MCF 10A (cell line): ENCODE measurements around the gene MPZL3. TPM values are rescaled to one million over a fixed set of nuclear protein-coding genes. Genes with fewer than 3 reads are reported as not detected.

ENCODE experiments used
- BruUV-seq: library from RNA; stranded (reverse); fragments of 400-500 nt; replicated peaks from 2 replicates; lab custom pipeline; 2021; lab: Mats Ljungman, UMichigan
- CTCF ChIA-PET: fragments of 300-600 bp; sonication (Branson Sonifier 250); formaldehyde crosslinking; extraction: SDS; loops from one replicate; lab custom pipeline; 2021; ENCODE audit warnings: antibody characterized with exemption, inconsistent platforms; lab: Yijun Ruan, JAX
- POLR2A ChIA-PET: fragments of 300-600, 350-650 bp; sonication (Branson Sonifier 250); formaldehyde crosslinking; extraction: SDS; loops from one replicate; lab custom pipeline; 2020; ENCODE audit warnings: antibody characterized with exemption, inconsistent platforms; lab: Yijun Ruan, JAX
- DNase-seq: peaks from one replicate; pipeline ENCODE4 v3.0.0-alpha.2; 2018; ENCODE audit not compliant: unreplicated experiment
- H3K27ac Mint-ChIP-seq: one replicate; pipeline ENCODE4 v1.8.0; 2022; ENCODE audit warnings: mild to moderate bottlenecking, low read depth, mixed read lengths; ENCODE audit not compliant: unreplicated experiment
- H3K27me3 Mint-ChIP-seq: one replicate; pipeline ENCODE4 v1.8.0; 2022; ENCODE audit warnings: mixed read lengths; ENCODE audit not compliant: insufficient read depth, unreplicated experiment
- H3K36me3 Mint-ChIP-seq: one replicate; pipeline ENCODE4 v1.8.0; 2022; ENCODE audit warnings: mild to moderate bottlenecking, moderate library complexity, mixed read lengths; ENCODE audit not compliant: insufficient read depth, unreplicated experiment
- H3K4me1 Mint-ChIP-seq: one replicate; pipeline ENCODE4 v1.8.0; 2022; ENCODE audit warnings: mixed read lengths; ENCODE audit not compliant: insufficient read depth, unreplicated experiment
- H3K4me3 Mint-ChIP-seq: one replicate; pipeline ENCODE4 v1.8.0; 2022; ENCODE audit warnings: mild to moderate bottlenecking, moderate library complexity, mixed read lengths; ENCODE audit not compliant: unreplicated experiment
- H3K9me3 Mint-ChIP-seq: one replicate; pipeline ENCODE4 v1.8.0; 2022; ENCODE audit warnings: mixed read lengths; ENCODE audit not compliant: unreplicated experiment
- CTCF ChIP-seq: fragments of 200-600 bp; IDR thresholded peaks from one replicate; pipeline ENCODE4 v1.8.0; 2022; ENCODE audit warnings: antibody characterized with exemption, mild to moderate bottlenecking; ENCODE audit not compliant: unreplicated experiment
- intact Hi-C: fragments of 100-400 bp; cut with micrococcal nuclease; formaldehyde crosslinking; loops from 2 replicates; pipeline ENCODE4 v1.14.1; 2022
- total RNA-seq: library from RNA; stranded (reverse); gene quantifications from 2 replicates; pipeline ENCODE4 v1.2.3, GENCODE V29; 2022

MPZL3 gene
- total RNA-seq, 1 experiment from 2014 or later, result 11.9 TPM

GRCh38 chr11:118176778-118177134 is 75.4 kb downstream of the MPZL3 start:
- Mint-ChIP-seq H3K4me3 (no peak overlapping the region), H3K27me3 (no peaks in the 10 kb centered on the region), H3K27ac (no peak overlapping the region), H3K4me1 (peaks cover 8% of the 10 kb centered on the region), H3K9me3 (no peaks in the 10 kb centered on the region), H3K36me3 (no peaks in the 10 kb centered on the region)
- BruUV-seq, result no TSS peak
- no peak for DNase-seq
- CTCF ChIA-PET, result interaction anchor here (0.6 kb wide), 1 partner anchor 16 kb away, joined by 4 read pairs; no protein-coding TSS in a partner anchor
- intact Hi-C loops, result loop anchor here (10.0 kb wide), 1 partner anchor 372 kb away; no protein-coding TSS in a partner anchor
- TF ChIP-seq CTCF, result no peak
- POLR2A ChIA-PET, result no interaction called here

Other genes starting within 250 kb of the MPZL3 start
- gene TMPRSS4, start 175.3 kb downstream of the MPZL3 start, total RNA-seq, result not detected in 2 replicates
- gene SMIM35, start 165.4 kb downstream of the MPZL3 start, total RNA-seq, result not detected in 2 replicates
- gene SCN4B, start 99.5 kb downstream of the MPZL3 start, total RNA-seq, result 0.32 TPM in 1 of 2 replicates, not detected in the other
- gene SCN2B, start 75.7 kb downstream of the MPZL3 start, total RNA-seq, result not detected in 2 replicates
- gene JAML, start 27.4 kb downstream of the MPZL3 start, total RNA-seq, result 0.10 TPM in 1 of 2 replicates, not detected in the other
- 7.0 and 13.7 TPM in 2 replicates for gene MPZL2, start 11.9 kb upstream of the MPZL3 start, total RNA-seq
- gene CD3E, start 52.4 kb upstream of the MPZL3 start, total RNA-seq, result not detected in 2 replicates
- not detected in 2 replicates for gene CD3D, start 90.3 kb upstream of the MPZL3 start, total RNA-seq
- gene CD3G, start 92.0 kb upstream of the MPZL3 start, total RNA-seq, result not detected in 2 replicates
- 41.0 and 47.7 TPM in 2 replicates for gene UBE4A, start 107.2 kb upstream of the MPZL3 start, total RNA-seq
- gene ATP5MG, start 149.2 kb upstream of the MPZL3 start, total RNA-seq, result 197 and 210 TPM in 2 replicates
- 52.0 and 62.9 TPM in 2 replicates for gene KMT2A, start 184.1 kb upstream of the MPZL3 start, total RNA-seq